SK-N-MC (cell line): Measurements from ENCODE around the gene PSD4.

Experiments
- EZH2 ChIP-seq: fragments of 200-600 bp; sonication (generic); IDR thresholded peaks from one replicate; pipeline ENCODE4 v1.6.1; 2017; ENCODE audit warnings: antibody characterized with exemption
- FOXP2 ChIP-seq: optimal IDR thresholded peaks from 2 replicates; pipeline ENCODE3; 2011; ENCODE audit warnings: mild to moderate bottlenecking, moderate library complexity; ENCODE audit not compliant: insufficient read depth; ENCODE audit errors: extremely low read length, control extremely low read depth
- POLR2AphosphoS5 ChIP-seq: IDR thresholded peaks from 2 replicates; pipeline ENCODE4 v1.6.1; 2012; ENCODE audit warnings: mild to moderate bottlenecking, low read depth, low read length, borderline replicate concordance

GRCh38 chr2:113252047-113252590 lies 78.3 kb downstream of the PSD4 start:
- TF ChIP-seq EZH2: no peak
- TF ChIP-seq POLR2AphosphoS5: no peak
- TF ChIP-seq FOXP2: no peak
